GM23248 (cell line): Measurements from ENCODE around the gene SEMA6B.

Experiments used
- EZH2 ChIP-seq: fragments of 200-600 bp; sonication (generic); IDR thresholded peaks from 2 replicates; pipeline ENCODE4 v1.6.1; 2018; ENCODE audit warnings: antibody characterized with exemption, mild to moderate bottlenecking; ENCODE audit not compliant: insufficient read depth, poor library complexity, severe bottlenecking
- EZH2phosphoT487 ChIP-seq: fragments of 200-600 bp; sonication (generic); IDR thresholded peaks from 2 replicates; pipeline ENCODE4 v1.6.1; 2018; ENCODE audit warnings: antibody characterized with exemption, moderate library complexity, mild to moderate bottlenecking, low read depth; ENCODE audit not compliant: insufficient read depth

GRCh38 chr19:4536798-4537197 is 22.7 kb downstream of the SEMA6B start:
- no peak for TF ChIP-seq EZH2phosphoT487
- no peak for TF ChIP-seq EZH2
